CD4-positive, alpha-beta T cell treated with Interleukin-12 subunit alpha and Interleukin-12 subunit beta, for 1 hour (primary cell): ENCODE measurements around the gene HSD17B3.

Source experiments
- DNase-seq: peaks from one replicate; pipeline ENCODE4 v3.0.0-alpha.2; 2020

HSD17B3 gene

DNA sequence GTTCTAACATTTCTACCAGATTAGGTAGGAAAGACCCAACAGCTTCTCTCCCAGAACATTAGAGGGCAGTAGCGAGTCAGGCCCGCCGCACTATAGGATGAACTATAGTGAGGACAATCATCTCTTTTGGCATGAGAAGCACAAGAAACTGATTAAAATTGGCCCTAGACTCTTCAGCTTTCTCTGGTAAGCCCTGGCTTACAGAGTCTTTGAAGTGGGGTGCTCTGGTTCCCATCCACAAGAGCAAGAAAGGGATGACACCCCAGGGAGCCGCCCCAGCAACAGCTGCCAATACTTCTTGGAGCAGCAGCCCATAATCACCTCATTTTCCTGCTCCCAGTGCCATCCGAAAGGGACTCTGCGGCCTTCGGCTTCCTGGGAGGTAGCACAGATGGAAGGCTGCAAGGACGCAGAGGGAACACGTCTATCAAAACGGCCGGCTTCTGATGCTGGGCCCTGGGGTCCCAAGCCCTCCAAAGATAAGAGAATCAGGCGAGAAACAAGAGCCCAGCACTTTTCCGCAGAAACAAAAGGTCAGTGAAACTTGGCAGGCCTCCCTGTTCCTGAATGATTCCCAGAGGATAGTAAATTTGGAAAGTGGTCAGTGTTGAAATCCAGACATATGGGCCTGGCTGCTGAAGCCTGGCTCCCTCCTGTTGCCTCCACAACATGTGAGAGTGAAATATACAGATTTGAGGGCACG, 69.3 kb downstream of the HSD17B3 start:
- DNase-seq, result peak; percentile 37

DNA sequence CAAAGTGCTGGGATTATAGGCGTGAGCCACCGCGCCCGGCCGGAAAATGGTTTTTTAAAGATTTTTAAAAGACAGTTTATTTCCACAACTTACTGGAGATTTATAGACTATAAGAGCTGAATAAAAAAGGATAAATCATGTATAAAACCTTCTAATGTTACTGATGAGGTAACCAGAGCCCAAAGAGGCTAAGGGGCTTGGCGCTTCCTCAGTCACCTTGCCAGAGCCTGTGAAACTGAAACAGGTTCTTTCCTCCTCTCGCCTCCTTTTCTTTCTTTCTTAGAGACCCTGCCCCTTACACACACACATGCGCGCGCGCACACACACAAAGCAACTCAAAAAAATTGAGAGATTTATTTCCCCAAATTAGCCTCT, 69.8 kb downstream of the HSD17B3 start:
- DNase-seq, result no peak

DNA sequence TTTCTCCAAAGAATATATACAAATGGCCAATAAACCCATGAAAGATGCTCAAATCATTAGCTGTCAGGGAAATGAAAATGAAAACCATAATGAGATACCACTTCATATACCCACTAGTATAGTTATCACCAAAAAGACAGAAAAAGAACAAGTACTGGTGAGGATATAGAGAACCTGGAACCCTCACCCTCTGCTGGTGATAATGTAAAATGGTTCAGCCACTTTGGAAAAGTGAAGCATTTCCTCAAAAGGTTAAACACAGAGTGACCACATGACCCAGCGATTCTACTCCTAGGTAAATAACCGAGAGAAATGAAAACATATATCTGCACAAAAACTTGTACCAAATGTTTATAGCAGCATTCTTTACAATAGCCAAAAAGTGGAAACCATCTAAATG, 72.0 kb downstream of the HSD17B3 start:
- no peak for DNase-seq

DNA sequence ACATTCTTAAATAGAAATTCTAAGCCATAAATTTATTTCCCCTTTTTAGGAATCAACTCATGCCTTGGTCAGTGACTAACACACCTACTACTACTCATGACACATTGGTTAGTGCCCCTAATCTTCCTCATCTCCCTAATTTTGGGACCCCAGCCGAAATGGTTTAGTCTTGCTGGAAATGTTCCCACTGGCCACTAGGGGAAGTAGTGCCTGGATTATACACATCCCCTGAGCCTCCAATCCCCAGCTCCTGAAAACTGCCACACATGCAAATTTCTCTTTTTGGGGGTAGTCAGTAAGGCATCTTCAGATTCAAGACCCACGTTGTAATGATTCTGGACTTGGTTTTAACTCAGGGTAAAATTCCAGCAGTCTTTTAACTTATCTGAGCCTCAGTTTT, 79.8 kb downstream of the HSD17B3 start:
- no peak for DNase-seq

DNA sequence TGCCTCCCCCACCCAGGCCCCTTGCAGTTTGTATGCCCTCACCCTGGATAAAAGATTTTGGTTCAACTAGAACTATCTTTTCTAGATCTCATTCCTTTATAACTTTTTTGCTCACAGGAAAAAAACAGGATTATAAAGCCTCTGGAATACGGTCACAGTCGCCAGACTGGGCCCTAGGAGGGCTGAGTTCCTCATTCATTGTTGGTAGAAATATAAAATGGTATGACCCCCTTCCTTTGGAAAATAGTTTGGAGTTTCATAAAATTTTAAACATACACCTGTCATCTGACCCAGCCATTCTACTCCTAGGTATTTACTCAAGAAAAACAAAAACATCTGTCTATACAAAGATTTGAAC, 82.1 kb downstream of the HSD17B3 start:
- no peak for DNase-seq

- DNase-seq, result peak; percentile 50
Measured at GRCh38 chr9:96219026-96219899, 82.7 kb downstream of the HSD17B3 start.

DNA sequence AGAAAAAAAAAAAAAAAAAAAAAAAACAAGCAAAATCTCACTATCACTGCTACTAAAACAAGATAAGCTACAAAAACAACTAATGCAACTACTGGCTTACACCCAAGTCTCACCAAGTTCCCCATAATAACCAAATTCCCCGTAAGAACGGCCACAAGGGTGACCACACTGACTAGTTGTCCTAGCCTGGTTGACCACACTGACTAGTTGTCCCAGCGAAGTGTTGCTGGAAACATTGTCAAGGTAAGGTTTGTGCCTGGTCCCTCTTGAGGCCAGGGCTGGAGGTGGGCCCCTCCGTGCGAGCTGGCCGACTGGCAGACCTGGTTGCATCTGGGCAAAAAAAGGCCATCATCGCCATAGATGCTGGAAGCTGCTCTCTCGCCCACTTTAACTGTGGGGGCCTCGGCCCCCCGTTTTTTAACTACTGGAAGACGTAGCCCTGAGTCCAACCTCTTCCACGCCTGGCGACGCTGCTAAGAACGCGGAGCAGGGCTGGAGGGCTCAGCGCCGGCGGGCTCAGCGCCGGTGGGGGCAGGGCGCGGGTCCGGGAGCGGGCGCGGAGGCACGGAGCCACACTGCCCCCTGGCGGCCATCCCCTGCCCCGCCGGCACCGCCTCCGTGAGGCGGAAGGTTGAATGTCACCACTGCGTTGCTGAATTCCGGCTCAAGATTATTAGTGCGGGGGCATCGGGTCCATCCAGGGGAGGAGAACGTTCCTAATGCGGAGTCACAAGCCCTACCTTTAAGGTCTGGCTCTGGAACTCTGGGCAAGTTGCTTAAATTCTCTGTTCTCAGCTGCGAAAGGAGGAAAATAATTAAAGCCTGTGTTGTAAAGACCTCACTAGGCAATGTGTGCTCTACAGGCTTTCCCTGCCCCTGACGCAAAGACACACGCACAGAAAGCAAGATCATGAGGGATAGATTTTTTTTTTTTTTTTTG, 84.0 kb downstream of the HSD17B3 start:
- peak; percentile 76 for DNase-seq

DNA sequence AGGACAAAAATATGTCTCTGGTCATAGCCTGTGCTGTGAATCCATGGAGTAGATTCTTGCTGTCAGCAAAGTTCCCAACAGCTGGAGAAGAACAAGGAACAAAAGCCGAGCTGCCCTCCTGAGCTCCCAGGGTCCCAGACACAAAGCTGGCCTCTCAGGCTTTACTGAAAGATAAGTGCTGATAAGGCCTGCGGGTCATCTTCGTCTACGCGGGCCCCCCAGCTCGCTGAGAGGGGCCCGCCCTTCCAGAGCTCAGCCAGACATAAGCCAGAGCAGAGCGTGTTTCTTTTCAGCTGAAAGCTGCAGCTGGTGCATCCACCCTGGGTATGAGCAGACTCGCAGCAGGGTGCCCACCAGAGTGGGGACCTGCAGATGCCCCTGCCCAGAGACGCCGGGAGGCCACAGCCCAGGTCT, 84.7 kb downstream of the HSD17B3 start:
- no peak for DNase-seq

DNA sequence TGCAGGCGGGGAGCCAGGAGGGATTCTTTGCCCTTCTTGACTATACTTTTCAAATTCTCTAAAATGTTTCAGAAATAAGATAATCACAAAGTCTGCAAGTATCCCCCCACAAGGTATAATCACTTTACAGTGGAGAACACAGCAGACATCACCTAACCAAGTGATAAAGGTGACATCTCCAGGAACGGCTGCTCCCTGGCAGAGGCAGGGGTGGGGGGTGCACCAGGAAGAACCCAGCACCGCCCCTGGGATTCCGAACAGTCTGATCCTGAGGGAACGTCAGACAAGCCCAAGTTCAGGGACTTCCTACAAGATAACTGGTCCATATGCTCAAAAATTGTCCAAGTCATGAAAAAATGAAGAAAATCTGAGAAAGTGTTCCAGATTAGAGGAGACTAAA, 85.4 kb downstream of the HSD17B3 start:
- no peak for DNase-seq

- no peak for DNase-seq
Measured at GRCh38 chr9:96215841-96216240, 86.1 kb downstream of the HSD17B3 start.

- no peak for DNase-seq
Measured at GRCh38 chr9:96214635-96215034, 87.3 kb downstream of the HSD17B3 start.

DNA sequence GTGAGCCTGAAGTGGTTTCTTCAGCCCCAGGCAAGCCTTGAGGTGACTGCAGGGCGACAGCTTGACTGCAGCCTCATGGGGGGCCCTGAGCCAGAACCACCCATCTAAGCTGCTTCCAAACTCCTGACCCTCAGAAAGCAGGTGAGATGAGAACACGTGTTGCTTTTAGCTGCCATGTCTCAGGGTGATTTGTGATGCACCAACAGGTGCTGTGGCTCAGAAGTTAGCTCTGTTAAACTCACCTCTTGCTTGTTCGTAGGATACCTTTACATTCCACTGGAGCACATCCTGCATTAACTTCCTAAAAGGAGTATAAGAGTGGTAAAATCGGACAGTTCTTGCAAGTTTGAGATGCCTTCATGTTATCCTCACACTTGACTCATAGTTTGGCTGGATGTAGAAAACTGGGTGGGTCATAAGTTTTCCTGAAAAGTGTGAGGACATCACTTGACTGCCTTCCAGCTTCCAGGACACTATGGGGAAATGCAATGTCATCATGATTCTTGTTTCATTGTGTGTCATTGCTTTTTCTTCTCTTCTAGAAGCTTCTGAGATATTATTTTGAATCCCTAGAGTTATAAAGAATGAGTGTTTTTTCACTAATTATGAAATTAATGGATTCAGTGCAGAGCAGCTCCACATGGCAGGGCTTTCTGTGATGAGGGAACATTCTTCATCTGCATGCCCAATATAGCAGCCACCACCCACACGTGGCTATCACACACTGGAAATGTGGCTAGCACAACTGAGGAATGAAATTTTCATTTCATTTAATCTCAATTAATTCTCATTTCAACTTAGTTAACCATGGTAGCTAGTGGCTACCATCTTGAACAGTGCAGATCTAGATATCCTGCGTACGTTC, 92.3 kb downstream of the HSD17B3 start:
- DNase-seq, result no peak

- DNase-seq, result no peak
Measured at GRCh38 chr9:96206156-96206751, 95.7 kb downstream of the HSD17B3 start.

DNA sequence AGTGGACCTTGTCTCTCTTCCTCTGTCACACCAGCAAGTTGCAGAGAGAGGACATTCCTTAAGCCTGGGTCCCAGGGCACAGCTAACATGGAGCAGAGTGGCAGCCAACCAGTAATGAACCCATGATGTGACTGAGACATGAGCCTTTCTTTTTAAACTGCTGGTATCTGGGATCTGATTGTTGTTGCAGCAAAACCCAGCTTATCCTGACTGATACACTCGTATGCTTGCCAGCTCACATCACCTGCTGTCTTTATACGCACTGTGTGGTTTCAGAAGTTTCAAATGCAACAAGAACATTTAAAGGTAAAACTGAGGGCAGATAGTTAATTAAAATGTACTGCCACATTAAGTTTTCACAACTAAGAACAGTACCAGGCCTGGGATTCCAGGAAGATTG, 97.1 kb downstream of the HSD17B3 start:
- DNase-seq, result no peak

DNA sequence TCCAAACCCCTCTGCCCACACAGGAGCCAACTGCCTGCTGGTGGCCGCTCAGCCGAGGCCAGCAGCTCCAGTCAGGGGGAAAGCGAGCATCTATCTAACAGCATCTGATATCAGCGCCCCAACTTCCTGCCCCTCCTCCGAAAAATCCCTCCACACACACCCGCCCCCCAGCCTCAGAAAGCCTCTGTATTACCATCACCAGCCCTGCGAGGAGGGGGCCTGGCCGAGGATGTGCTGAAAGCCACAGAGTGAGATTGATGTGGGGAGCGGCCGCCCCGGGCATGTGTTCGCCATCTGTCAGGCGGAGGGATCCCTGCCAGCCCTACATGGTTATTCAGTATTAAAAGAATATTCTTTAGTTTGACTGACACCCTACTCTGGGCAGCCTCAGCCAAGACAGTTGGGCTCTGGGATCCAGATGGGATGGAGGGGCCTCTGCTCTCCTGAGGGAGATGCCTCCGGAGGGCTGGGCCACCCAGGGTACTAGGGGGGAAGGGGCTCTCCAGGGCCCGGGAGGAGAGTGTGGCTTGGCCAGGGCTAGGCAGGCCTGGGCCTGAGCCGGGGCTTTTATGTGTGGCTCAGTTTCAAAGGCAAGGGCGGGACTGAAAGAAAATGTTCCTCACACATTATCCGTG, 98.0 kb downstream of the HSD17B3 start:
- peak; percentile 34 for DNase-seq

DNA sequence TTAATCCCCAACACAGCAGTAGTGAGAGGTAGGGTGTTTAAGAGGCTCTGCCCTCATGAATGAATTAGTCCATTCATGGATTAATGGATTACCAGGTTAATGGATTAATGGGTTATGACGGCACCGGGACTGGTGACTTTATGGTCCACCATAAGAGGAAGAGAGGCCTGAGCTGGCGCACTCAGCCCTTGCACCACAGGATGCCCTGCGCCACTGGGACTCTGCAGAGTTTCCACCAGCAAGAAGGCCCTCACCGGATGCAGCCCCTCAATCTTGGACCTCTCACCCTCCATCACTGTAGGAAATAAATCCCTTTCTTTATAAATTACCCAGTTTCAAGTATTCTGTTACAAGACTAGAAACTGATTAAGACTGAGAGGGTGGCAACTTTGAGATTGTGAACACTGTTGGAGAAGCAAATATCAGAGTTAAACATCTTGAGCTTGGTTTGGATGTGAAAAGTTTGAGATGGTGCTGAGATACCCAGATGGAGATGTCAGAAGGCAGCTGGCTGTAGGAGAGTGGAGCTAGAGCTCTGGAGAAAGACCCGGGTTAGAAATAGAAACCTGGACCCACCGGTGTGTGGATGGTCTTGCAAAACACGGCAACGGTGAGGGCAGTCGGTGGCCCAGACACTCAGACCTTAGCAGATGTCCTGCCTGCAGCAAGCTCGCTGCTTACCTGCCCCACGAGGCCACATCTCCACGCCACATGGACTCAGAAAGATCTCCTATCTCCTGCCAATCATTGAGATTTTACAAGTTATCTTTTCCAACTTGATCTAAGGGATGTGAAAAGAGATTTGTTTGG, 98.8 kb downstream of the HSD17B3 start:
- DNase-seq, result no peak

DNA sequence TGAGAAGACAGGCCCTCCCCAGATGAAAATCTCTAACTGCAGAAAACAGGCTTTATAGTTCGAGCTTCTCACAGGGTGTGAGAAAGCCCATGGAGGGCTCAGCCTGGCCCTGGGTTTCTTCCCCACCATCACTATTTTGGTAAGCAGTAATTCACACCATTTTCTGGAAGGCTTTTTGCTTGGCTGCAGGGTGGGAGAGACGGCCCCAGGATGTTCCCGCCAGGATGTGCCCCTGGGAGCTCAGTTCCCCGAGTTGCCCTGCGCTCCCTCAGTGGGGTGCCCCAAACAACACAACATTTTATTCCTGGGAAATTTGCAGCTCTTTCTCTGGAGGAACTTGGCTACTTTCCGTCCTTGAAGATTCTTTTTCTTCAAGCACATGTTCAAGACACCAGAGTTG, 100.8 kb downstream of the HSD17B3 start:
- DNase-seq, result no peak

- DNase-seq, result no peak
Measured at GRCh38 chr9:96199006-96199405, 103.0 kb downstream of the HSD17B3 start.

- DNase-seq, result no peak
Measured at GRCh38 chr9:96195541-96195940, 106.4 kb downstream of the HSD17B3 start.

DNA sequence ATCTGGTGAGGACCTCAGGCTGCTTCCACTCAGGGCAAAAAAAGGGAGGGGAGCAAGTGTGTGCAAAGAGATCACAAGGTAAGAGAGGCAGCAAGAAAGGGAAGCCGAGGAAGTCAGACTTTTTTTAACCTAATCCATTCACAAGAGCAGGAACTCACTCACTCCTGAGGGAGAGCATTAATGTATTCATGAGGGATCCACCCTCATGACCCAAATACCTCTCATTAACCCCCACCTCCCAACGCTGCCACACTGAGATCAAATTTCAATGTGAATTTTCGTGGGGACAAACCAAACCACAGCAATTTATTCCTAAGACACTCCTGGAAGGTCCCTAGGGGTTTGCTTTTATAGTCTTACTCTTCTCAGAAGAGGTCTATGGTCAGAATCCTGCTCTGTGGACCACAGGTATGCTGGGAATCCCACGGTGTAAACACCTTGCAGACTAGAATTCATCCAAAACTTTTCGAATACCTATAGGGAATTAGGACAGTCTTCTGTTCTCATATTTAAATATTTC, 108.7 kb downstream of the HSD17B3 start:
- DNase-seq, result no peak
